Suprapubic skin (tissue), 4 donors: Measurements from ENCODE around the gene PDE4D.

Experiments
- EP300 ChIP-seq: sonication (generic); formaldehyde crosslinking; IDR thresholded peaks from one replicate; pipeline ENCODE4 v1.6.1; 2017; ENCODE audit warnings: antibody characterized with exemption
- POLR2A ChIP-seq, 2 donors: fragments of 450-650 bp; IDR thresholded peaks; one replicate each; pipeline ENCODE4 v1.6.1; 2017; ENCODE audit warnings: antibody characterized with exemption in 2 of 2, mild to moderate bottlenecking in 2 of 2, moderate library complexity in 2 of 2
- POLR2AphosphoS5 ChIP-seq, 3 donors: sonication (generic); formaldehyde crosslinking; IDR thresholded peaks; one replicate each; pipeline ENCODE4 v1.6.1; 2017; ENCODE audit warnings: antibody characterized with exemption in 3 of 3
- TF ChIP-seq, protein P1 (sequence below), 2 donors: fragments of 200-600 bp in 1 of 2; fragments of 450-650 bp in 1 of 2; sonication (generic) in 1 of 2; IDR thresholded peaks; one replicate each; pipeline ENCODE4 v1.5.1; 2016 to 2019; ENCODE audit warnings: antibody characterized with exemption in 2 of 2, mild to moderate bottlenecking in 1 of 2, moderate library complexity in 1 of 2

DNA sequence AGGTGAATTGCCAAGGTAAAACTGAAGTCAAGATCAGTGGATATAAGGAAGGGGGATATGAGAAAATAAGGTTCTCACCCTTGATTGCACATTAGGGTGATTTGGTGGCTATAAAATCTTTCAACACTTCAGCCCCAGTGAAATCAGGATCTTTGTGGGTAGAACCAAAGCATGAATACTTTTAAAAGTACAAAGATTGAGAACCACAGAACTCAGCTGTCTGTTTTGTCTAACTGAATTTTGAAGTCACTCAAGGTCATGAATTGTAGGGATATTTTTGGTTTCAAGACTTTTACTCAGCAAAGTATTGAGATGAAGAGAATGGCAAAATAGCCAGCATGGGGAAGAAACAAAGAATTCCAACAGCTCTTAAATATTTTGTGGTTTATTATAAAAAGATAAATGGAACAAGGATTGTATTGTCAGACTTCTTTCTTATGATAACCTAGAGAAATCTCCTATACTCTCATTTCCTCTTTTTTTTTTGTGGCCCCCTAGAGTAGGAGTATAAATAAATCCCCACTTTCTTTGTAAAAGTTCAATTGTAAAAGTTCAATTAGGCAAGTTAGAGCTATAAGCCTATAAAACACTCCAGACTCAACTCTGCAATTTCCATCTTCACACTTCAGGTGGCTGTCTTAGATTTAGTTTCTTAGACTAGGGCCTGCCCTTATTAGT is 272.9 kb downstream of the PDE4D start:
- TF ChIP-seq POLR2A (IDR thresholded peaks at IDR 0.05) (no peak), POLR2AphosphoS5 (IDR thresholded peaks at IDR 0.05) (no peak), EP300 (no peak)
- TF ChIP-seq, protein P1, sequence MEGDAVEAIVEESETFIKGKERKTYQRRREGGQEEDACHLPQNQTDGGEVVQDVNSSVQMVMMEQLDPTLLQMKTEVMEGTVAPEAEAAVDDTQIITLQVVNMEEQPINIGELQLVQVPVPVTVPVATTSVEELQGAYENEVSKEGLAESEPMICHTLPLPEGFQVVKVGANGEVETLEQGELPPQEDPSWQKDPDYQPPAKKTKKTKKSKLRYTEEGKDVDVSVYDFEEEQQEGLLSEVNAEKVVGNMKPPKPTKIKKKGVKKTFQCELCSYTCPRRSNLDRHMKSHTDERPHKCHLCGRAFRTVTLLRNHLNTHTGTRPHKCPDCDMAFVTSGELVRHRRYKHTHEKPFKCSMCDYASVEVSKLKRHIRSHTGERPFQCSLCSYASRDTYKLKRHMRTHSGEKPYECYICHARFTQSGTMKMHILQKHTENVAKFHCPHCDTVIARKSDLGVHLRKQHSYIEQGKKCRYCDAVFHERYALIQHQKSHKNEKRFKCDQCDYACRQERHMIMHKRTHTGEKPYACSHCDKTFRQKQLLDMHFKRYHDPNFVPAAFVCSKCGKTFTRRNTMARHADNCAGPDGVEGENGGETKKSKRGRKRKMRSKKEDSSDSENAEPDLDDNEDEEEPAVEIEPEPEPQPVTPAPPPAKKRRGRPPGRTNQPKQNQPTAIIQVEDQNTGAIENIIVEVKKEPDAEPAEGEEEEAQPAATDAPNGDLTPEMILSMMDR (IDR thresholded peaks at IDR 0.05): no peak
